HepG2 (cell line): ENCODE measurements around the gene KRTCAP2. TPM values are rescaled to one million over a fixed set of nuclear protein-coding genes. Genes with fewer than 3 reads are reported as not detected.

Source experiments
- ARID2 ChIP-seq: sonication (generic); formaldehyde crosslinking; IDR thresholded peaks from 2 replicates; pipeline ENCODE4 v1.8.1; 2022; ENCODE audit warnings: mild to moderate bottlenecking, missing genetic modification reagents, borderline replicate concordance
- ATAD3A ChIP-seq: sonication (generic); formaldehyde crosslinking; IDR thresholded peaks from 2 replicates; pipeline ENCODE4 v1.4.0; 2020; ENCODE audit warnings: missing genetic modification reagents
- BHLHE40 ChIP-seq: IDR thresholded peaks from 2 replicates; pipeline ENCODE4 v1.6.1; 2011; ENCODE audit warnings: low read length, improper control_type of control experiment
- EZH2 ChIP-seq: conservative IDR thresholded peaks from 2 replicates; pipeline ENCODE4 v1.6.1; 2012; ENCODE audit warnings: mild to moderate bottlenecking, low read depth, low read length, moderate library complexity
- FOXK2 ChIP-seq: fragments of 450-650 bp; IDR thresholded peaks from 2 replicates; pipeline ENCODE4 v1.6.1; 2016
- JUN ChIP-seq: sonication (generic); formaldehyde crosslinking; IDR thresholded peaks from 2 replicates; pipeline ENCODE4 v1.4.0; 2020; ENCODE audit warnings: mild to moderate bottlenecking, missing genetic modification reagents
- RFX1 ChIP-seq: fragments of 450-650 bp; IDR thresholded peaks from 2 replicates; pipeline ENCODE4 v1.6.1; 2017
- SIX4 ChIP-seq: sonication (generic); formaldehyde crosslinking; IDR thresholded peaks from 2 replicates; pipeline ENCODE4 v1.4.0; 2020; ENCODE audit warnings: missing genetic modification reagents
- SPEN ChIP-seq: sonication (generic); formaldehyde crosslinking; IDR thresholded peaks from 2 replicates; pipeline ENCODE4 v1.5.1; 2020; ENCODE audit warnings: low read depth, mild to moderate bottlenecking, missing genetic modification reagents
- TBP ChIP-seq: sonication (generic); formaldehyde crosslinking; IDR thresholded peaks from 2 replicates; pipeline ENCODE4 v1.5.0; 2020; ENCODE audit warnings: missing genetic modification reagents
- ZNF143 ChIP-seq: sonication (generic); formaldehyde crosslinking; IDR thresholded peaks from 2 replicates; pipeline ENCODE4 v1.4.0; 2020; ENCODE audit warnings: missing genetic modification reagents
- ZNF234 ChIP-seq: sonication (generic); formaldehyde crosslinking; conservative IDR thresholded peaks from 2 replicates; pipeline ENCODE4 v1.5.1; 2020; ENCODE audit warnings: mild to moderate bottlenecking, missing genetic modification reagents
- ZNF235 ChIP-seq: sonication (generic); formaldehyde crosslinking; IDR thresholded peaks from 2 replicates; pipeline ENCODE4 v1.8.1; 2023; ENCODE audit warnings: mild to moderate bottlenecking, missing genetic modification reagents, borderline replicate concordance
- ZNF253 ChIP-seq: sonication (generic); formaldehyde crosslinking; IDR thresholded peaks from 2 replicates; pipeline ENCODE4 v1.8.0; 2022; ENCODE audit warnings: mild to moderate bottlenecking, missing genetic modification reagents, borderline replicate concordance
- ZNF337 ChIP-seq: sonication (generic); formaldehyde crosslinking; IDR thresholded peaks from 2 replicates; pipeline ENCODE4 v1.5.1; 2020; ENCODE audit warnings: missing genetic modification reagents, low read depth, mild to moderate bottlenecking, borderline replicate concordance
- ZNF33B ChIP-seq: sonication (generic); formaldehyde crosslinking; IDR thresholded peaks from 2 replicates; pipeline ENCODE4 v1.5.1; 2020; ENCODE audit warnings: mild to moderate bottlenecking, missing genetic modification reagents
- ZNF432 ChIP-seq: sonication (generic); formaldehyde crosslinking; IDR thresholded peaks from 2 replicates; pipeline ENCODE4 v1.5.0; 2020; ENCODE audit warnings: missing genetic modification reagents, mild to moderate bottlenecking, borderline replicate concordance
- ZNF546 ChIP-seq: sonication (generic); formaldehyde crosslinking; conservative IDR thresholded peaks from 2 replicates; pipeline ENCODE4 v1.8.1; 2023; ENCODE audit warnings: mild to moderate bottlenecking, missing genetic modification reagents
- ZNF615 ChIP-seq: sonication (generic); formaldehyde crosslinking; IDR thresholded peaks from 2 replicates; pipeline ENCODE4 v1.5.0; 2020; ENCODE audit warnings: mild to moderate bottlenecking, missing genetic modification reagents, borderline replicate concordance
- ZNF747 ChIP-seq: sonication (generic); formaldehyde crosslinking; IDR thresholded peaks from 2 replicates; pipeline ENCODE4 v1.8.1; 2023; ENCODE audit warnings: missing genetic modification reagents, mild to moderate bottlenecking, borderline replicate concordance
- polyA plus RNA-seq, 8 experiments: library from polyadenylated mRNA; depleted of rRNA in 3 of 8; stranded (reverse) in 7 of 8; unstranded in 1 of 8; fragments of >200 nt; fragmentation: Illumina TruSeq in 4 of 8; extraction: Trizol in 4 of 8; gene quantifications; 2 replicates each; pipeline versions ENCODE4 v1.2.1 to v1.2.3, GENCODE V29; 2011 to 2016; ENCODE audit warnings: low read depth in 4 of 8, missing spikeins in 1 of 8, mixed read lengths in 1 of 8; ENCODE audit not compliant: insufficient read depth in 1 of 8
- total RNA-seq, 5 experiments: library from RNA; depleted of rRNA; stranded (reverse); fragments of >200 nt; fragmentation: Illumina TruSeq; extraction: Trizol; gene quantifications; 2 replicates each; pipeline ENCODE4 v1.2.3, GENCODE V29; 2016; ENCODE audit warnings: low read depth in 1 of 5
- TF ChIP-seq, protein P1 (sequence below): conservative IDR thresholded peaks from 2 replicates; pipeline ENCODE4 v1.6.1; 2018; ENCODE audit warnings: missing genetic modification reagents
- TF ChIP-seq, protein P2 (sequence below): sonication (generic); formaldehyde crosslinking; IDR thresholded peaks from 2 replicates; pipeline ENCODE4 v1.4.0; 2020; ENCODE audit warnings: missing genetic modification reagents
- TF ChIP-seq, protein P3 (sequence below): sonication (generic); formaldehyde crosslinking; IDR thresholded peaks from 2 replicates; pipeline ENCODE4 v1.4.0; 2020; ENCODE audit warnings: mild to moderate bottlenecking, missing genetic modification reagents
- TF ChIP-seq, protein P4 (sequence below): IDR thresholded peaks from 2 replicates; pipeline ENCODE4 v1.6.1; 2016; ENCODE audit warnings: missing compliant biosample characterization, missing genetic modification reagents, borderline replicate concordance
- TF ChIP-seq, protein P5 (sequence below): sonication (generic); formaldehyde crosslinking; IDR thresholded peaks from 2 replicates; pipeline ENCODE4; 2020; ENCODE audit warnings: missing genetic modification reagents, mild to moderate bottlenecking, borderline replicate concordance

The KRTCAP2 gene
- total and polyA plus RNA-seq, 2 of the 13 experiments (the other 11 are each of a cell fraction or from before 2014, with no cell fraction given), result 77.3 to 79.4 TPM

DNA sequence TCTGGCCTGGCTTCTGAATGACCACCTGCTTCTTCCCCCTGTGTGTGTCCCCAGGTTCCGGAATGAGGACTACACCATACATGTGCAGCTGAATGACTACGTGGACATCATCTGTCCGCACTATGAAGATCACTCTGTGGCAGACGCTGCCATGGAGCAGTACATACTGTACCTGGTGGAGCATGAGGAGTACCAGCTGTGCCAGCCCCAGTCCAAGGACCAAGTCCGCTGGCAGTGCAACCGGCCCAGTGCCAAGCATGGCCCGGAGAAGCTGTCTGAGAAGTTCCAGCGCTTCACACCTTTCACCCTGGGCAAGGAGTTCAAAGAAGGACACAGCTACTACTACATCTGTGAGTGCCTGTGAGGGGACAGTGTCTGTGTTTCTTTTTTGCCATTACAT lies 41.8 kb downstream of the KRTCAP2 start (continued):
- TF ChIP-seq ZNF337 (CRISPR knock-in tag), result no peak
- TF ChIP-seq ZNF546 (CRISPR knock-in tag), result no peak
- TF ChIP-seq EZH2, result no peak
- no peak for TF ChIP-seq ZNF615
- TF ChIP-seq FOXK2, result no peak
- TF ChIP-seq ZNF432, result no peak
- TF ChIP-seq ZNF234 (CRISPR knock-in tag), result no peak
- TF ChIP-seq TBP, result no peak
- TF ChIP-seq, protein P1, sequence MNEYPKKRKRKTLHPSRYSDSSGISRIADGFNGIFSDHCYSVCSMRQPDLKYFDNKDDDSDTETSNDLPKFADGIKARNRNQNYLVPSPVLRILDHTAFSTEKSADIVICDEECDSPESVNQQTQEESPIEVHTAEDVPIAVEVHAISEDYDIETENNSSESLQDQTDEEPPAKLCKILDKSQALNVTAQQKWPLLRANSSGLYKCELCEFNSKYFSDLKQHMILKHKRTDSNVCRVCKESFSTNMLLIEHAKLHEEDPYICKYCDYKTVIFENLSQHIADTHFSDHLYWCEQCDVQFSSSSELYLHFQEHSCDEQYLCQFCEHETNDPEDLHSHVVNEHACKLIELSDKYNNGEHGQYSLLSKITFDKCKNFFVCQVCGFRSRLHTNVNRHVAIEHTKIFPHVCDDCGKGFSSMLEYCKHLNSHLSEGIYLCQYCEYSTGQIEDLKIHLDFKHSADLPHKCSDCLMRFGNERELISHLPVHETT, result no peak
- no peak for TF ChIP-seq ATAD3A
- TF ChIP-seq, protein P2, sequence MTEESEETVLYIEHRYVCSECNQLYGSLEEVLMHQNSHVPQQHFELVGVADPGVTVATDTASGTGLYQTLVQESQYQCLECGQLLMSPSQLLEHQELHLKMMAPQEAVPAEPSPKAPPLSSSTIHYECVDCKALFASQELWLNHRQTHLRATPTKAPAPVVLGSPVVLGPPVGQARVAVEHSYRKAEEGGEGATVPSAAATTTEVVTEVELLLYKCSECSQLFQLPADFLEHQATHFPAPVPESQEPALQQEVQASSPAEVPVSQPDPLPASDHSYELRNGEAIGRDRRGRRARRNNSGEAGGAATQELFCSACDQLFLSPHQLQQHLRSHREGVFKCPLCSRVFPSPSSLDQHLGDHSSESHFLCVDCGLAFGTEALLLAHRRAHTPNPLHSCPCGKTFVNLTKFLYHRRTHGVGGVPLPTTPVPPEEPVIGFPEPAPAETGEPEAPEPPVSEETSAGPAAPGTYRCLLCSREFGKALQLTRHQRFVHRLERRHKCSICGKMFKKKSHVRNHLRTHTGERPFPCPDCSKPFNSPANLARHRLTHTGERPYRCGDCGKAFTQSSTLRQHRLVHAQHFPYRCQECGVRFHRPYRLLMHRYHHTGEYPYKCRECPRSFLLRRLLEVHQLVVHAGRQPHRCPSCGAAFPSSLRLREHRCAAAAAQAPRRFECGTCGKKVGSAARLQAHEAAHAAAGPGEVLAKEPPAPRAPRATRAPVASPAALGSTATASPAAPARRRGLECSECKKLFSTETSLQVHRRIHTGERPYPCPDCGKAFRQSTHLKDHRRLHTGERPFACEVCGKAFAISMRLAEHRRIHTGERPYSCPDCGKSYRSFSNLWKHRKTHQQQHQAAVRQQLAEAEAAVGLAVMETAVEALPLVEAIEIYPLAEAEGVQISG (CRISPR knock-in tag), result no peak
- no peak for TF ChIP-seq RFX1
- TF ChIP-seq ZNF33B (CRISPR knock-in tag), result no peak
- TF ChIP-seq BHLHE40, result no peak
- TF ChIP-seq SIX4 (CRISPR knock-in tag), result no peak
- TF ChIP-seq, protein P3, sequence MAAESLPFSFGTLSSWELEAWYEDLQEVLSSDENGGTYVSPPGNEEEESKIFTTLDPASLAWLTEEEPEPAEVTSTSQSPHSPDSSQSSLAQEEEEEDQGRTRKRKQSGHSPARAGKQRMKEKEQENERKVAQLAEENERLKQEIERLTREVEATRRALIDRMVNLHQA (CRISPR knock-in tag), result no peak
- TF ChIP-seq ARID2 (CRISPR knock-in tag), result no peak
- TF ChIP-seq, protein P4, sequence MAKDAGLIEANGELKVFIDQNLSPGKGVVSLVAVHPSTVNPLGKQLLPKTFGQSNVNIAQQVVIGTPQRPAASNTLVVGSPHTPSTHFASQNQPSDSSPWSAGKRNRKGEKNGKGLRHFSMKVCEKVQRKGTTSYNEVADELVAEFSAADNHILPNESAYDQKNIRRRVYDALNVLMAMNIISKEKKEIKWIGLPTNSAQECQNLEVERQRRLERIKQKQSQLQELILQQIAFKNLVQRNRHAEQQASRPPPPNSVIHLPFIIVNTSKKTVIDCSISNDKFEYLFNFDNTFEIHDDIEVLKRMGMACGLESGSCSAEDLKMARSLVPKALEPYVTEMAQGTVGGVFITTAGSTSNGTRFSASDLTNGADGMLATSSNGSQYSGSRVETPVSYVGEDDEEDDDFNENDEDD, result no peak
- TF ChIP-seq ZNF143 (CRISPR knock-in tag), result no peak
- no peak for TF ChIP-seq ZNF235 (CRISPR knock-in tag)
- TF ChIP-seq SPEN (CRISPR knock-in tag), result no peak
- TF ChIP-seq JUN (CRISPR knock-in tag), result no peak
- TF ChIP-seq, protein P5, sequence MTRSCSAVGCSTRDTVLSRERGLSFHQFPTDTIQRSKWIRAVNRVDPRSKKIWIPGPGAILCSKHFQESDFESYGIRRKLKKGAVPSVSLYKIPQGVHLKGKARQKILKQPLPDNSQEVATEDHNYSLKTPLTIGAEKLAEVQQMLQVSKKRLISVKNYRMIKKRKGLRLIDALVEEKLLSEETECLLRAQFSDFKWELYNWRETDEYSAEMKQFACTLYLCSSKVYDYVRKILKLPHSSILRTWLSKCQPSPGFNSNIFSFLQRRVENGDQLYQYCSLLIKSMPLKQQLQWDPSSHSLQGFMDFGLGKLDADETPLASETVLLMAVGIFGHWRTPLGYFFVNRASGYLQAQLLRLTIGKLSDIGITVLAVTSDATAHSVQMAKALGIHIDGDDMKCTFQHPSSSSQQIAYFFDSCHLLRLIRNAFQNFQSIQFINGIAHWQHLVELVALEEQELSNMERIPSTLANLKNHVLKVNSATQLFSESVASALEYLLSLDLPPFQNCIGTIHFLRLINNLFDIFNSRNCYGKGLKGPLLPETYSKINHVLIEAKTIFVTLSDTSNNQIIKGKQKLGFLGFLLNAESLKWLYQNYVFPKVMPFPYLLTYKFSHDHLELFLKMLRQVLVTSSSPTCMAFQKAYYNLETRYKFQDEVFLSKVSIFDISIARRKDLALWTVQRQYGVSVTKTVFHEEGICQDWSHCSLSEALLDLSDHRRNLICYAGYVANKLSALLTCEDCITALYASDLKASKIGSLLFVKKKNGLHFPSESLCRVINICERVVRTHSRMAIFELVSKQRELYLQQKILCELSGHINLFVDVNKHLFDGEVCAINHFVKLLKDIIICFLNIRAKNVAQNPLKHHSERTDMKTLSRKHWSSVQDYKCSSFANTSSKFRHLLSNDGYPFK (CRISPR knock-in tag), result no peak
- no peak for TF ChIP-seq ZNF747 (CRISPR knock-in tag)
- TF ChIP-seq ZNF253, result no peak
